Suppressor macrophage treated with lipopolysaccharide for 1 hour (primary cell): Measurements from ENCODE around the gene ZFPM1.

Experiments
- DNase-seq, 3 donors: peaks; one replicate each; pipeline ENCODE4 v3.0.0-alpha.2; 2020 to 2022

The ZFPM1 gene

DNA sequence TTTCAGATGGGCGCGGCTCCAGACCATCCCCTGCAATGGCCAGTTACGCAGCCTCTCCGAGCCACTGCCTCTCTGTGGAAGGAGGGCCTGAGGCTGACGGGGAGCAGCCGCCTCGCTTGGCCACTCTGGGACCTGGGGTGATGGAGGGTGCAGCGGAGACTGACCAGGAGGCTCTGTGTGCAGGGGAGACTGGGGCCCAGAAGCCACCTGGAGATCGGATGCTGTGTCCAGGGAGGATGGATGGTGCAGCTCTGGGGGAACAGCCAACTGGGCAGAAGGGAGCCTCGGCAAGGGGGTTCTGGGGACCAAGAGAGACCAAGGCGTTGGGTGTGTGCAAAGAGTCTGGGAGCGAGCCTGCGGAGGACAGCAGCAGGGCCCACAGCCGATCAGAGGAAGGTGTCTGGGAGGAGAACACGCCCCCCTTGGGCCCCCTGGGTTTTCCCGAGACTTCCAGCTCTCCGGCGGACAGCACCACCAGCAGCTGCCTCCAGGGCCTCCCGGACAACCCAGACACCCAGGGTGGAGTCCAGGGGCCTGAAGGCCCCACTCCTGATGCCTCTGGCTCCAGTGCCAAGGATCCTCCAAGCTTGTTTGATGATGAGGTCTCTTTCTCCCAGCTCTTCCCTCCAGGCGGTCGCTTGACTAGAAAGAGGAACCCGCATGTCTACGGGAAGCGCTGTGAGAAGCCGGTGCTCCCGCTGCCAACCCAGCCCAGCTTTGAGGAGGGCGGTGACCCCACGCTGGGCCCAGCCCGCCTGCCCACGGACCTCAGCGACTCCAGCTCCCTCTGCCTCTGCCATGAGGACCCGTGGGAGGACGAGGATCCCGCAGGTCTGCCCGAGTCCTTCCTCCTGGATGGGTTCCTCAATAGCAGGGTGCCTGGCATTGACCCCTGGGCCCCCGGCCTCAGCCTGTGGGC lies 17.4 kb upstream of the ZFPM1 start:
- DNase-seq: no peak

DNA sequence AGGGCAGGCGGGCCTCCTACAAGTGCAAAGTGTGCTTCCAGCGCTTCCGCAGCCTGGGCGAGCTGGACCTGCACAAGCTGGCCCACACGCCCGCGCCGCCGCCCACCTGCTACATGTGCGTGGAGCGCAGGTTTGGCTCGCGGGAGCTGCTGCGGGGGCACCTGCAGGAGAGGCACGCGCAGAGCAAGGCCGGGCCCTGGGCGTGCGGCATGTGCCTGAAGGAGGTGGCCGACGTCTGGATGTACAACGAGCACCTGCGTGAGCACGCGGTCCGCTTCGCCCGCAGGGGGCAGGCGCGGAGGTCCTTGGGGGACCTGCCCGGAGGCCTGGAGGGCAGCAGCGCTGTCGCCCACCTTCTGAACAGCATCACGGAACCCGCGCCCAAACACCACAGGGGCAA lies 16.3 kb upstream of the ZFPM1 start:
- DNase-seq: no peak

DNA sequence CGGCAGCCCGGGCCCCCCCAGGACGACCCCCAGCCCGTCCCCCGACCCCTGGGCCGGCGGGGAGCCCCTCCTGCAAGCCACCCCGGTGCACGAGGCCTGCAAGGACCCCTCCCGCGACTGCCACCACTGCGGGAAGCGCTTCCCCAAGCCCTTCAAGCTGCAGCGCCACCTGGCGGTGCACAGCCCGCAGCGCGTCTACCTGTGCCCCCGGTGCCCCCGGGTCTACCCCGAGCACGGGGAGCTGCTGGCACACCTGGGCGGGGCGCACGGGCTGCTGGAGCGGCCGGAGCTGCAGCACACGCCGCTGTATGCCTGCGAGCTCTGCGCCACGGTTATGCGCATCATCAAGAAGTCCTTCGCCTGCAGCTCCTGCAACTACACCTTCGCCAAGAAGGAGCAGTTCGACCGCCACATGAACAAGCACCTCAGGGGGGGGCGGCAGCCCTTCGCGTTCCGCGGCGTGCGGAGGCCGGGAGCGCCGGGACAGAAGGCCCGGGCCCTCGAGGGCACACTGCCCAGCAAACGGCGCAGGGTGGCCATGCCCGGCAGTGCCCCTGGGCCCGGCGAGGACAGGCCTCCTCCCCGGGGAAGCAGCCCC lies 15.6 kb upstream of the ZFPM1 start:
- DNase-seq: peak; percentile 44 to 77 (median 54)

DNA sequence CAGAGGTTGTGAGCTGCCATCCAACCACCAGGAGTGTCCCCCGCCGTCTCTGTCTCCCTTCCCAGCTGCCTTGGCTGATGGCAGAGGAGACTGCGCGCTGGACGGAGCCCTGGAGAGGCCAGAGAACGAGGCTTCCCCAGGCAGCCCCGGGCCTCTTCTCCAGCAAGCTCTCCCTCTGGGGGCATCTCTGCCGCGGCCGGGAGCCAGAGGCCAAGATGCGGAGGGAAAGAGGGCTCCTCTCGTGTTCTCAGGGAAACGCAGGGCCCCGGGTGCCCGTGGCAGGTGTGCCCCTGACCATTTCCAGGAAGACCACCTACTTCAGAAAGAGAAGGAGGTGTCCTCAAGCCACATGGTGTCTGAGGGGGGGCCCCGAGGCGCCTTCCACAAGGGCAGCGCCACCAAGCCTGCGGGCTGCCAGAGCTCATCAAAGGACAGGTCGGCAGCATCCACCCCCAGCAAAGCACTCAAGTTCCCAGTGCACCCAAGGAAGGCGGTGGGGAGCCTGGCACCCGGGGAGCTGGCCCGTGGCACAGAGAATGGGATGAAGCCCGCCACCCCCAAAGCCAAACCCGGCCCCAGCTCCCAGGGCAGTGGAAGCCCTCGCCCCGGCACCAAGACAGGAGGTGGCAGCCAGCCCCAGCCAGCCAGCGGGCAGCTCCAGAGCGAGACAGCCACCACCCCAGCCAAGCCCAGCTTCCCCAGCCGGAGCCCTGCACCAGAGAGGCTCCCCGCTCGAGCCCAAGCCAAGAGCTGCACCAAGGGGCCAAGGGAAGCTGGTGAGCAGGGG lies 14.8 kb upstream of the ZFPM1 start:
- DNase-seq: no peak

DNA sequence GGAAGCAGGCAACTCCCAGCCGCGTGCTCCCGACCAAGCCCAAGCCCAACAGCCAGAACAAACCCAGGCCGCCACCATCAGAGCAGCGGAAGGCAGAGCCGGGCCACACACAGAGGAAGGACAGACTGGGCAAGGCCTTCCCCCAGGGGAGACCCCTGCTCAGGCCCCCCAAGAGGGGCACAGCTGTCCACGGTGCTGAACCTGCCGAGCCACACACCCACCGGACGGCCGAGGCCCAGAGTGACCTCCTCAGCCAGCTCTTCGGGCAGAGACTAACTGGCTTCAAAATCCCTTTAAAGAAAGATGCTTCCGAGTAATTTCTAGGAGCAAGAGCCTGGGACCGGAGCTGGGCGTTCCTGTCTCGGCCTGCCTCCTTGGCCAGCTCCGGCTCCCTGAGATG lies 14.1 kb upstream of the ZFPM1 start:
- no peak for DNase-seq

DNA sequence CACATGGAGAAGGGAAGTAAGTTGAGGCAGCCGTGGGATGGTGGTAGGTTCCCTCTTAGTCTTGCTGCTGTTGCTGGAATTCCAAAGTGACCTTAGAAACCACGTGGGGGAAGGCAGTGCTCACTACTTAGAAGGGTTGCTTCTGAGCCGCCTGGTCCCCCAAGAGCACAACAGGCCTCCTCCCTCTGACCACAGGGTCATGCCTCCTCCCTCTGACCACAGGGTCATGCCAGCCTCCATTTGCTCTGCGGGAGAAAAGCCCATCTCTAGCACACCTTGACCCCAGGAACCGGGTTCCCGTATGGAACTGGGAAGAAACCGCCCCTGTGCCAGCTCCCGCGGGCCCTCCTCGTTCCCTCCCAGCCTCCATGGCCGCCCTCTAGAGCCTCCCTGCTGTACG lies 13.4 kb upstream of the ZFPM1 start:
- peak in 1 of 3 donors; percentile 13 for DNase-seq

DNA sequence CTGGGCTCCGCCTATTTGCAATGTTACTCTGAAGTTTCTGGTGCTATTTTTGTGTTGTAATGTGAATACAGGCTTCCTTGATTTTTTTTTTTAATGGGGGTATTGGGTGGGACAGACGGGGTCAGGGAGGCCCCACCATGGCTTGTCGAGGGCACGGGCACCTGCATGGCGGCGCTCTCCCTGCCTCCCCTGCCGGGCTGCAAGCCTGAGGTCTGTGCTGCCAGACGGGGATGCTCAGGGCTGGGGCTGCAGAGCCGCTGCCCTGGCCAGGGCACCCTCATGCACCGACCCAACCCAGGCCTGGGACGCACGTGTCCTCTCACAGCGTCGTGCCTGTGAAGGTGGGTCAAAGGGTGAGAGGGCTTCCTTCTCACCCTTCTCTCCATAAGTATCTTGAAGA lies 13.0 kb upstream of the ZFPM1 start:
- DNase-seq: no peak

DNA sequence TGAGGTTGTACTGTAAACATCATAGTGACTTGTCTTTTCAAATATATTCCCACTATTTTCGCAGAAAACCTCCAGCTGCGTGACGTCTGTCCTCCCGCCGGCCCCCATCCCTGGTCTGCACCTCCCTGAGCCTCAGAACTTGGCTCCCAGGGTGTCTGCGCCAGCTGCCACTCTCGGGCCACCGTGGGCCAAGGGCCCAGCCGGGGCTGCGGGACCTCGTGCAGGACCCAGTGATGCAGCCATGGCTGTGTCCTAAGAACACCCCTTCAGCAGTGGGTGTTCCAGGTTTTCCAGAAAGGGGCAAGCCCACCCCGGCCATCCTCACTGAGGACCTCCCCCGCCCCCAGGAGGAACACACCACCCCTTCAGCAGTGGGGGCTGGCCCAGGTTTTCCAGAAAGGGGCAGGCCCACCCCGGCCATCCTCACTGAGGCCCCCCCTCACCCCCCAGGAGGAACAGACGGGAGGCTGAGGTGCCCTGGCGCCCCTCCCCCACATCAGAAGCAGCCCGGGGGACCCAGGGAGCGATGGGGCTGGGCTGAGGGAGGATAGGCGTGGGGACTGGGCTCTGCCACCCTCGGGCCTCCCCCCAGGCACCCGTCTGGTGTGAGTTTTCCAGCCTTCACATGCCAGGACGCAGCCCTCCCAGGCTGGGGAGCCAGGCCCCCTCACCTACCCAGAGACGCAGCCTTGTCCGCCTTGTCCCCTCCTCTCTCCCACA lies 12.2 kb upstream of the ZFPM1 start:
- DNase-seq: no peak

DNA sequence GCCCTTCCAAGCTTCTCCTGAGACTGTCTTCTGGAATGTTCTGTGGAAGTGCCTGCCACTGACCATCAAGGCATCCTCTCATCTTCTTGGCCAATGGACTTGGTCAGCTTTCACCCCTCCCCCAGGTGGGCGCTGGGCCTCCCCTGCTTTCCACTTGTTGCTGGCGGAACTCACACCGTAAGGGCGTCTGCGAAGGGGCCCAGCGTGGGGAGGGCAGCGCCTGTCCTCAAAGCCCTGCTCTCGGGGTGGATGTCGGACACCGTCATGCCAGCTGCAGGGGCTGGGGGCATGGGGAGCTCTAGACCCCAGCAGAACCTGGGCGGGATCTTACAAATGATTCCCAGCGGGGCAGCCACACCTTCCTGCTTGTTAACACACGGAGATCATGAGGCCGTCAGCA lies 11.6 kb upstream of the ZFPM1 start:
- no peak for DNase-seq

DNA sequence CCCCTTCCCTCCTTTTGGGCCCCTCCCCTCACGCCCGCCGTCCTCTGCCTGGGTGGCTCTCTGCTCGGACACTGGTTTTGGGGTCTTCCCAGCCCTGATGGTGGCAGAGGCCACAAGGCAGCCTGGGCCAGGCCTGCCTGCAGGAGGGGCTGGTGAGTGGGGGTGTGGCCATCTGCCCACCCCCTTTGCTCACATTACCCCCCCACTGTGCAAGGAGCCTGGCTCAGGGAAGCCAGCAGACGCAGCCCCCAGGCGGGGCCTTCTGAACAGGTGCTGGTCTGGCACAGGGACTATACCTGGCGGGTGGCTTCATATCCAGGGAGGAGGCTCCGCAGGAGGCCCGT lies 10.7 kb upstream of the ZFPM1 start:
- DNase-seq: no peak

DNA sequence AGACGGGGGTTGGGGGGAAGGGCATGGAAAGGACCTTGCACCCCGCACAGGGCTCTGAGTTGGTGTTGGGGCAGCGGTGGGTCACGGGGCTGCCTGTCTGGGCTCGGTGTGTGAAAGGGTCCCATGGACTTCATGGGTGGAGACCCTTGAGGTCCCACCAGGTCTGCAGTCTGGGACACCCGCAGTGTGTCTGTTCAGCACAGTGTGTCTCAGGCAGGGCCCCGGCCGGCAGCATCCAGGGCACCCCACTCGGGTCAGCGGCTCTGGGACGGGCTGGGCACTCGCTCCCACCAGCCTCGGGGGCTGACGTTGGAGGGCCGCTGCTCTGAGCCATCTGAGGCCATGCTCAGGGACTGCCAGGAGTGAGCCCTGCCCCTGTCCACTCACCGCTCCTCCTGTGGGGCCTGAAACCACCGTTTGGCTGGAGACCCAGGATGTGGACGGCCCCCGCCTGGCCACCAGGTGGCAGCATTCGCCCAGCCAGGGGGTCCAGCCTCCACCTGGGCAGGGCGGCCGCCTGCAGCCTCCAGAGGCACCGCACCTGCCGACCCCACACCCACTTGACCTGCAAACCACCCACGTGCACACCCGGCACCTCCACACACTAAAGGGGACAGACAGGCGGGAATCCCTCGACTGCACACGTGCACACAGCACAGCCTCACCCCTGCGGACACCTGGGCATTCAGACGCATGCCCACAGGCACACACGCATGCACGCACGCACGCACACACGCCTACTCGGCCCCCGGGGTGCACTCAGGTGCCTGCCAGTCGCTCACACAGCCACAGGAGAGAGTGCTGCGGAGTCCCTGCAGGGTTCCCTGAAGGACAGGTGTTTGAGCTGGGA lies 10.1 kb upstream of the ZFPM1 start:
- DNase-seq: peak; percentile 71 to 88 (median 80)

DNA sequence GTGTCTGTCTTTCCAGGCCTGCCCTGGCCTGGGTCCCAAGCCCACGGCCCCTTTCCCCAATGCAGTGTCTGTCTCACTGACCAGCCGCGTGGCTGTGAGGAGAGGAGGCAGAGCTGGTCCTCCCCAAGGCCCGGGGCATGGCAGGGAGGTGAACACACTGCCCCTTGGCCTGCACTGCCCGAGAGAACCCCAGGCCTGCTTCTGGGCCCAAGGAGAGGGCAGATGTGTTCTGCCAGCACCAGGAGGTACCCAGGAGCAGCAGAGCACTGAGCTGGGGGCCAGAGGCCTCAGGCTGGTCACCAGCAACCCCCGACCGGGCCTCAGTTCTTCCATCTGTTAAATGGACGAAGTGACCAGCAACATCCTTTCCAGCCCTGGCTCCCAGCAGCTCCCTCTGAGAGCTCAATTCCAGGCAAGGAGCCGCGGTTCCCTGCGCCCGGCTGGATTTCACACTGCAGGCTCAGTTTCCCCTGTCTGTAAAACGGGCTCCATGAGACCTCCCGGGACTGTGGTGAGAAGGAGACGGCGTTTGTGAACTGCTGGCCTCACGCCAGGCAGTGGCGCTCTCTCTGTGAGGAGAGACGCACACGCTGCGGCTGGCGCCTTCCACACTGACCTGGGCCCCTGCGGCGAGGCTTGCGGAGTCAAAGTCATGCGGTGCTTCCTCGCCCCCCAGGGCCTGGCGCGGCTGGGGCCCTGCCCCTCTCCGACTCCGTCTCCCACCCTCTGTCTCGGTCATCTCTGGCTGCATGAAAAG lies 8.1 kb upstream of the ZFPM1 start:
- no peak for DNase-seq

DNA sequence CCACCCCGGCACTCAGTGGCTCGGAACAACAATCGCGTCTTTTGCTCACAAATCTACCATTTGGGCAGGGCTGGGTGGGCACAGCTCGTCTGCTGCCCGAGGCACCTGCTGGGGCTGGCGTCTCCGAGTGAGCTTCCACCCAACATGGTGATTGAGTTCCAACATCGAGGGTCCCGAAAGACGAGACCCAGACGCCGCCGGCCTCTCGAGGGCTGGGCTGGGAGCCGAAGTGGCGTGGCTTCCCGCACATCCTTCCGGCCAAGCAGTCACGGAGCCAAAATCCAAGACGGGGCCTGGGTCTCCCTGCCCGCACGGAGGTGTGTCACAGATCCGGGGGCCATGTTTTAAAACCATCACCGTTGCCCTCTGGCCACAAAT lies 7.5 kb upstream of the ZFPM1 start:
- no peak for DNase-seq

DNA sequence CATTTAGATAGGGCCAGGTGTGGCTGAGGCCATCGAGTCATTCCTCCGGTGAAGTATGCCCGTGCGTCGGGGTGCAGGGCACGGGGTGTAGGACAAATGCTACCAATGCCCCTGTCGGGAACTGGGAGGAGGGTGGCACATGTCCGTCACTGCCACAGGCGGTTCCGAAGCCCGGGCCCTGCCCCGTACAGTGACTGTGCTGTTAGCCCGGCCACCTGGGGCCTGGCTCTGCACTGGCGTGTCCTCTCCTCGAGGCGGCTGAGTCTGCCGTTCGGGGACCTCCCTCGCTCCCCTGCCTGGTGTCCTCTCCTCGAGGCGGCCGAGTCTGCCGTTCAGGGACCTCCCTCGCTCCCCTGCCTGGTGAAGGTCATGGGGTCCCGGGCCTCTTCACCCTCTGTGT lies 7.0 kb upstream of the ZFPM1 start:
- DNase-seq: no peak

DNA sequence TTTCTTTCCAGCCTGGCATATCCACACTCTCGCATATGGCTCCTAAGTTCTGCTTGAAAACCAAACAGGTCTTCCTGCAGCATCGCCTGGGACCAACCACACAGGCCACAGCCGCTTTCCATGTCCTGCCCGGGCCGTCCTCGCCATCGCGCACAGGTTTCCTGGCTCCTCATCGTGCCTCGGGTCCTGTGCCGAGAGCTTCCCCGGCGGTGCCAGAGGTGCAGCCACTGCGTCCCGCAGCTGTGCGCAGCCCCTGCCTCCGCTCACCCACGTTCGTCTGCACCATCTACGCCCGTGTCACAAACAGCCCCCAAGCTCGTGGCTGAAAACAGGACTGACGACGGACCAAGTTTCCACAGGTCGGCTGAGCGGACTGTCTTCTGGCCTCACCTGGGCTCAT lies 6.3 kb upstream of the ZFPM1 start:
- DNase-seq: no peak

DNA sequence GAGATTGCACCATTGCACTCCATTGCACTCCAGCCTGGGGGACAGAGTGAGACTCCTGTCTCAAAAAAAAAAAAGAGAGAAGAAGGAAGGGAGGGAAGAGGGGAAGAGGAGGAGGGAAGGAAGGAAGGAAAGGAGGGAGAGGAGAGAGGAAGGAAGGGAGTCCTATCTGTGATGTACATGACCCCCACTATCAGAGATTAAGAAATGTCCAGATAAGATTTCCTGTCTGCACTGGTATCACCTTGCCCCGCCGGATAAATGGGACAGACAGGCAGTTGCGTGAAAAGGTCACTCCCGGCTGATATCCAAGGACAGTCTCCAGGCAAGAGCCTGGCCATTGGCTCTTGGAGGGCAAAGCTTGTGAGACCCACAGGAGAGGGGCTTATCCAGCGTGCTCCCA lies 5.2 kb upstream of the ZFPM1 start:
- DNase-seq: no peak

DNA sequence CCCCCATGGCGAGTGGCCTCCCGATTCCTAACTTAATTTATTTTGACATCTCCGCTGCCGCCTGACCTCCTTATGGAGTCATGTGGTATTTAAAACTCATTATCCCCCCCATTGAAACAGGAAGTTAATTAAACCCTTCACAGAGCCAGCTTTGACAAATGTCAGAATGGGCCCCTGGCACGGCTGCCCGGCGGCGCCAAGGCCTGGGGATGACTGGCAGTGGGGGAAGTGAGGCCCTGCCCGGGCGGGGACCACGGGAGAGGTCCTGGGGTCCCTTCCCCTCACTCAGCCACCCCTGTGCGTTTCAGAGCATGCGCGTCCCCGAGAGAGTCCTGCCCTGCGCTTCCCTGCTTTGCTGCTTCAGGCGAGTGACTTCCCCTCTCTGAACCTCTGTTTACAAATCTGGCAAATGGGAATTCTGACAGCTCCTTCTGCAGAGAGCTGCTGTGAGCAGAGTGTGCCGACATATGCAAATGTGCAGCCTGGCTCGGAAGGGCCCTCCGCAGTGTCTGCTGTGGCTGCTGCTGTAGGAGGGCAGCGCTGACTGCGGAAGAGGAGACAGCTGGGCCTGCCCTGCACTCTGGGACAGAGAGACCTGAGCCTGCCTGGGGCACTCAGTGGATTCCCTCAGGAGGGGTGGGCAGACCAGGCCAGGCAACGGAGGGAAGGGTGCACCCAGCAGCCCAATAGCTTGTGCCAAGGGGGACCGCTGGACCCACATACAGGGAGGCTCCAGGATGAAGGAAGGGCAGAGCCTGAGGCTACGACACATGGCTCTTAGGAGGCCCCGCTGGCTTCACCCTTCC lies 4.4 kb upstream of the ZFPM1 start:
- DNase-seq: peak; percentile 21 to 34 (median 27)

DNA sequence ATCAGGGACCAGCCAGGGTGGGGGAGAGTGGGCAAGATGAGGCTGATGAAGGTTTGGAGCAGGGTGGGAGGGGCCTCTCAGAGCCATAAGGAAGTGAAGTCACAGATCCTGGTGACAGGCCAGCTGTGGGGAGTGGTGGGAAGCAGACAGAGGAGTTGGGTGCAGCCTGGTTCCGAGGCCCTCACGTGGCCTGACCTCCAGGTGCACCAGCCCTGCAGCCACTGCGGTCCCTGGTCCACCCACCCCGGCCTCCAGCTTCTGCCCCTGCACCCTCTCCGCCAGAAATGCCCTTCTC lies 3.9 kb upstream of the ZFPM1 start:
- peak in 2 of 3 donors; percentile 28 to 29 for DNase-seq

DNA sequence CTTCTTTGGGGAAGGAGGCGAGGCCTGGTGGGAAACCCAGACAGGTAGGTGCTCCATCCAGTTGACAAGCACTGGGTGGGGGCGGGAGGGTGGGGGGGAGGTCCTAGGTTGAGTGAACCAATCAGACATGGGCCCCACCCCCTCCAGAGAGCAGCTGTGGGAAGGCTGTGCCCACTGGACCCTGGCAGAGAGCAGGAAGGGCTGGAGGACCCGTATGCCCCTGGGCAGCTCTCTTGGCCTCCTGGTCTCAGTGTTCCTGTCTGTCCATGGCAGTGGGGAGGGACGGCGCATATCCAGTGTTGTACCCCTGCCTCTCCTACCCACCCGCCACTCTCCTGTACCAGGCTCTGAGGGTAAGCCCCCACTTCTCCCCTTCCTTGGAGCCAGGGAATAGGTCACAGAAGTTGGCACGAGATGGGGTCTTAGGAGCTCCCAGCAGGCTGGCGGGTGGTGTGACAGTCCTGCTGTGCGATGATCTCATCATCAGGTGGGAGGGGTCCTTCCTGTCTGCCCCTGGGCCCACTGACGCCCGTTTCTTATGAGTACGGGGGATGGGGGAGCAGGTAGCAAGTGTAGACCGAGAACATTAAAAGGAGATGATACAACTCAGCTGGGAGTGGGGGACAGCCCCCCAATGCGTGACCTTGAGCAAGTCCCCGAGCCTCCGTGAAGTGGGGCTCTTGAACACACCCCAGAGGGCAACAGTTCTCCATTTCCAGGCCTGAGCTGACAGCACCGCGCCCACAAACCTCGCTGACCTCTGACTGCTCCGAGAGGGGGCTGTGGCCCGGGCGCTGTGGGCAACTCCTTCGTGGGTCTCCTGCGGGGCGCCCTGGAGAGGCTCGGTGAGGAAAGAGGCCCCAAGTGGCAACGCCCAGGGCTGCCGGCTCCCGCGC lies 1.2 kb upstream of the ZFPM1 start:
- peak; percentile 47 to 55 (median 52) for DNase-seq
